Spleen (tissue), 7 donors: ENCODE results near the gene UQCRC1.
A peak's percentile ranks its signal among the peaks of the same experiment; 100 is the strongest.

Experiments used
- CTCF ChIP-seq, 11 experiments: fragments of 200-600 bp in 7 of 11; fragments of 450-650 bp in 4 of 11; sonication (generic) in 4 of 11; IDR thresholded peaks in 8 of 11; conservative IDR thresholded peaks in 3 of 11; 1 replicate in 7 of 11; 2 replicates in 4 of 11; pipeline versions ENCODE4 v1.4.0 to v1.8.0; 2016 to 2021; ENCODE audit warnings: antibody characterized with exemption in 11 of 11, inconsistent platforms in 4 of 11, mild to moderate bottlenecking in 1 of 11
- POLR2A ChIP-seq, 3 donors: fragments of 450-650 bp; IDR thresholded peaks; one replicate each; pipeline ENCODE4 v1.5.1; 2017; ENCODE audit warnings: antibody characterized with exemption in 3 of 3, mild to moderate bottlenecking in 1 of 3
- POLR2AphosphoS5 ChIP-seq, 3 donors: sonication (generic); formaldehyde crosslinking; IDR thresholded peaks; one replicate each; pipeline ENCODE4 v1.5.1; 2017; ENCODE audit warnings: antibody characterized with exemption in 3 of 3
- donor health status: DM: no; HTN: no; CAD: no; lungs with moderate emphysema.
- donor health status: DM: no; HTN: no; CAD: no.
- donor health status: DM: no; HTN: no; CAD: no.

DNA sequence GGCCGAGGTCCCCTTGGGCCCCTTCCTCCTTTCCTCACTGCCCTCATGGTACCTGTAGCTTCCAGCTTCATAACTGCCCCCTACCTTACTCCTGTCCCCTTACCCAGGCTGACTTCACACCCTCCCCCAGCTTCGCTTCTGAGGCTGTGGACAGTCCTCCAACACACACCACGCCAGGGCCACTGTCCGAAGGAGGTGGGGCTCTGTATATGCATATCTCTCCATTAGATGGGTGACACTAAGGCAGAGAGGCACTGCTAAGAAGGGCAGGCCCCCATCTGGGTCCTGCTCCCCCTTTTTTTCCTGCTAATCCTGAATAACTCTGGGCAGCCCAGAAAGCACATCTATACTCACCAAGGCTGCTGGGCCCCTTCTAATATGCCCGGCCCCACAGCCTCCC lies 13.3 kb downstream of the UQCRC1 start:
- no peak for TF ChIP-seq CTCF (IDR thresholded peaks at IDR 0.05 in 8 of 11, conservative IDR thresholded peaks at IDR 0.05 in 3 of 11)
- TF ChIP-seq POLR2A (IDR thresholded peaks at IDR 0.05) = no peak
- peak in 1 of 3 donors; percentile 16 for TF ChIP-seq POLR2AphosphoS5 (IDR thresholded peaks at IDR 0.05)
